ENCODE measurements around the gene HOXD4. TPM values are rescaled to one million over a fixed set of nuclear protein-coding genes. Genes with fewer than 3 reads are reported as not detected.

Gene HOXD4
- 0.09 TPM for total RNA-seq
- 1.0 TPM for polyA plus RNA-seq
- long read RNA-seq, donor 1, result 0 reads
- long read RNA-seq, donor 2, partial matches to known transcripts, result 0 of 2 reads
- long read RNA-seq, donor 2, other reads (novel, unspliced or antisense), result 0 of 2 reads
- long read RNA-seq, donor 3, result 0 reads
- long read RNA-seq, donor 4, result 0 reads
- long read RNA-seq, donor 5, transcript HOXD4-201 (2 exons, 1,464 nt), result major isoform, 9 of 9 reads
- long read RNA-seq, donor 5, partial matches to known transcripts, result 0 of 9 reads
- long read RNA-seq, donor 5, other reads (novel, unspliced or antisense), result 0 of 9 reads
- long read RNA-seq, donor 6, result 0 reads
- long read RNA-seq, donor 7, result 0 reads
- long read RNA-seq, donor 8, partial matches to known transcripts, result 0 of 1 reads
- long read RNA-seq, donor 8, other reads (novel, unspliced or antisense), result 0 of 1 reads
- long read RNA-seq, donor 9, result 0 reads
- long read RNA-seq, donor 10, partial matches to known transcripts, result 0 of 1 reads
- long read RNA-seq, donor 10, other reads (novel, unspliced or antisense), result 0 of 1 reads

- 5% methylated on average over 55 of the region's 55 CpGs for WGBS
- peaks cover 0 to 15% of the 10 kb centered on the region in 2 donors for H3K9me3 ChIP-seq (ENCODE audit: control insufficient read depth in 2 of 2, insufficient read depth in 1 of 2, low read length in 1 of 2)
- no peaks in the 10 kb centered on the region for H3K36me3 ChIP-seq (ENCODE audit: control insufficient read depth in 2 of 2, insufficient read depth in 2 of 2, low read length in 1 of 2)
- H3K4me1 ChIP-seq (ENCODE audit: control insufficient read depth in 2 of 2, insufficient read depth in 2 of 2, low read length in 2 of 2), result no peaks in the 10 kb centered on the region
- peaks cover 96 to 100% of the 10 kb centered on the region in 2 donors for H3K27me3 ChIP-seq (ENCODE audit: control insufficient read depth in 2 of 2, insufficient read depth in 1 of 2, low read length in 1 of 2)
- H3K4me3 ChIP-seq (ENCODE audit: low read length in 2 of 2), result no peak within 1 kb of the TSS
- DNase-seq (ENCODE audit: low read depth in 6 of 9, low spot score in 9 of 9), result no peak
- H3K27ac ChIP-seq (ENCODE audit: low read depth in 1 of 2, low read length in 1 of 2), result no peak within 1 kb of the TSS
These were observed at the start of gene HOXD4 for GRCh38 chr2:176151442-176152287. HOXD4 (plus strand) TSS chr2:176151550; CDS start chr2:176151634, 84 bp downstream.

GRCh38 chr2:176101842-176102241, 49.5 kb upstream of the HOXD4 start:
- H3K4me3 ChIP-seq (ENCODE audit: low read length in 2 of 2), result no peak overlapping the region
- no peak overlapping the region for H3K27ac ChIP-seq (ENCODE audit: low read depth in 1 of 2, low read length in 1 of 2)
- no peak for DNase-seq (ENCODE audit: low read depth in 6 of 9, low spot score in 9 of 9)
- 27% methylated on average over 5 of the region's 5 CpGs for WGBS
- H3K27me3 ChIP-seq (ENCODE audit: control insufficient read depth in 2 of 2, insufficient read depth in 1 of 2, low read length in 1 of 2), result peaks cover 92 to 100% of the 10 kb centered on the region in 2 donors
- peaks cover under 1 to 11% of the 10 kb centered on the region in 2 donors for H3K4me1 ChIP-seq (ENCODE audit: control insufficient read depth in 2 of 2, insufficient read depth in 2 of 2, low read length in 2 of 2)
- H3K36me3 ChIP-seq (ENCODE audit: control insufficient read depth in 2 of 2, insufficient read depth in 2 of 2, low read length in 1 of 2), result no peaks in the 10 kb centered on the region
- peaks cover 1 to 19% of the 10 kb centered on the region in 2 donors for H3K9me3 ChIP-seq (ENCODE audit: control insufficient read depth in 2 of 2, insufficient read depth in 1 of 2, low read length in 1 of 2)

DNA sequence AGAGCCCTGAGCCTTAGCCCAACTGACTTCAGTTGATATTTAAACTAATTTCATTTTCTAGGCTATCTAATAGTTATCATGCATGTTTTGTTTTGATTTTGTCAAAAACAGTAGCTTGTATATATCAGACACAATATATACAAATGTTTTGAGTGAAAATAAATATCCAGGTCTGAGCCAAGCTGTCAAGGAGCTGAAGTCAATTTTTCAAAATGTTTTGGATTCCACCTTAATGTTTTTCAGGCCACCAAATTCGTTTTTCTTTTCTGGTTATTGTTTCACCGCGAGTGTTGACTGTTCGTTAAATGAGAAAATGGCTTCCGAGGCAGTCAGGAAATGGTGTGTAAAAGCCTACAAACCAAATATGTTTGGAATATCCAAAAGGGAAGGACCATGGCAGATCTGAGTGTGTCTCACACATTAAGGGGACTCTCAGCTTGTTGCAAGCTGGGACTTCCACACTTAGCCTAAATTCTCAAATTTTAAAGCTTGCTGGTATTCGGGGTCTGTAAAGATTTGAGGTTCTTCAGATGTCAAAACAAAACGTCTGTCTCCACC, 49.0 kb upstream of the HOXD4 start:
- no peaks in the 10 kb centered on the region for H3K36me3 ChIP-seq (ENCODE audit: control insufficient read depth in 2 of 2, insufficient read depth in 2 of 2, low read length in 1 of 2)
- H3K27me3 ChIP-seq (ENCODE audit: control insufficient read depth in 2 of 2, insufficient read depth in 1 of 2, low read length in 1 of 2), result peaks cover 92 to 100% of the 10 kb centered on the region in 2 donors
- peaks cover 1 to 16% of the 10 kb centered on the region in 2 donors for H3K9me3 ChIP-seq (ENCODE audit: control insufficient read depth in 2 of 2, insufficient read depth in 1 of 2, low read length in 1 of 2)
- H3K27ac ChIP-seq (ENCODE audit: low read depth in 1 of 2, low read length in 1 of 2), result no peak overlapping the region
- H3K4me1 ChIP-seq (ENCODE audit: control insufficient read depth in 2 of 2, insufficient read depth in 2 of 2, low read length in 2 of 2), result peaks cover 0 to 8% of the 10 kb centered on the region in 2 donors
- 13% methylated on average over 7 of the region's 7 CpGs for WGBS
- H3K4me3 ChIP-seq (ENCODE audit: low read length in 2 of 2), result no peak overlapping the region
- no peak for DNase-seq (ENCODE audit: low read depth in 6 of 9, low spot score in 9 of 9)

DNA sequence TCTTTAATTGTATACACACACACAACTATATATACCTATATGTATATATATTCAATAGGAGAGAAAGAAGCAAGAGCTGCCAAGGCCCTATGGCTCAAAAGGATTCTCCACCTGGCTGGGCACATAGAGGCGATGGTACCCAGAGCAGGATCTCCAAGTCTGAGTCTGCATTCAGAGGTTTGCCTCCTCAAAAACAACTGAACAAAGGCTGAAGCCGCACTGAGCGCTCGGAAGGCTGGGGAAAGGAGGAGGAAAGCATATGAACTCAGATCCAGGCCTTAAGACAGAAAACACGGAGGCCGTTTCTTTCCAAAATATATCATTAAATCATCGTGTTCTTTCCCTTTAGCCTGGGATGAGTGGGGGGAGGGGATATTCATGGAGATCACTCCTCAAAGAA, 48.2 kb upstream of the HOXD4 start:
- no peak overlapping the region for H3K4me3 ChIP-seq (ENCODE audit: low read length in 2 of 2)
- WGBS, result 24% methylated on average over 7 of the region's 7 CpGs
- H3K27ac ChIP-seq (ENCODE audit: low read depth in 1 of 2, low read length in 1 of 2), result no peak overlapping the region
- peaks cover 0 to 3% of the 10 kb centered on the region in 2 donors for H3K4me1 ChIP-seq (ENCODE audit: control insufficient read depth in 2 of 2, insufficient read depth in 2 of 2, low read length in 2 of 2)
- no peaks in the 10 kb centered on the region for H3K36me3 ChIP-seq (ENCODE audit: control insufficient read depth in 2 of 2, insufficient read depth in 2 of 2, low read length in 1 of 2)
- no peak for DNase-seq (ENCODE audit: low read depth in 6 of 9, low spot score in 9 of 9)
- H3K27me3 ChIP-seq (ENCODE audit: control insufficient read depth in 2 of 2, insufficient read depth in 1 of 2, low read length in 1 of 2), result peaks cover 92 to 98% of the 10 kb centered on the region in 2 donors
- peaks cover 1 to 13% of the 10 kb centered on the region in 2 donors for H3K9me3 ChIP-seq (ENCODE audit: control insufficient read depth in 2 of 2, insufficient read depth in 1 of 2, low read length in 1 of 2)

GRCh38 chr2:176103742-176104315, 47.5 kb upstream of the HOXD4 start:
- H3K27me3 ChIP-seq (ENCODE audit: control insufficient read depth in 2 of 2, insufficient read depth in 1 of 2, low read length in 1 of 2), result peaks cover 92 to 98% of the 10 kb centered on the region in 2 donors
- DNase-seq (ENCODE audit: low read depth in 6 of 9, low spot score in 9 of 9), result no peak

DNA sequence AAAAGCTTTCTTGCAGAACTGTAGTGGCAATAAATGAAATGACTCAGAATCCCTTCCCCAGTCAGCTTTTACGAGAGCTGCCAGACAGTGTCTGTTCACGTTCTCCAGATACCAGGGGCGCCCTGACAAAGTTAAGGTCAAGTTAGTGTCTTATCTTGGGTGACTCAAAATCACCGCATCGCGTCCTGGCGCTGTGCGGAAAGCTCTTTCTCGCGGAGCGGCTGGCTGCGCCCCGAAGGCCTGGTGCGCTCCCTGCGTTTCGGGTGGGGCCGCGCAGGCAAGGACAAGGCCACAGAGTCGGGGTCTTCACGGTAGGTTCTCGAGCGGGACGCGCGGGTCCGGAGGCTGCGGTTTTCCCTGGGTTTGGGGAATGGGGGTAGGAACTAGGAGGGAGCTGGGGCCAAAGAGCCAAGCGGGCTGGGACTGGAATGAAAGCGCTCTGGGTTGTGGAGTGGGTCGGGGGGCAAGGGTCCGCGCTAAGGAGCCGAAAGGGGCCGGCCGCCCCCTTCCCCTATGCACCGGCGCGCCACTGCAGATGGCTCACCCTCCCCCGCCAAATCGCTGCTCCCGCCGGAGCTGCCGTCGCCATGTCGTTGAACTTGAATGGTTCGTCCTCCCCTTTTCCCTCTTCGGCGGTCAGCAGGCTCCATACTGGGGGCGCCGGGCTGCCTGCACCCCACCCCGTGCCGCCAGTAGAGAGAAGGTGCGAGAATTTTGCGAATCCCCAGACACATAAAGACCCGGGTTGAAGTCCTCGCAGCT, 46.9 kb upstream of the HOXD4 start:
- DNase-seq (ENCODE audit: low read depth in 6 of 9, low spot score in 9 of 9), result no peak
- Histone ChIP-seq H3K4me1 (ENCODE audit: control insufficient read depth in 2 of 2, insufficient read depth in 2 of 2, low read length in 2 of 2) (peaks cover 0 to 3% of the 10 kb centered on the region in 2 donors), H3K27me3 (ENCODE audit: control insufficient read depth in 2 of 2, insufficient read depth in 1 of 2, low read length in 1 of 2) (peaks cover 92 to 98% of the 10 kb centered on the region in 2 donors), H3K36me3 (ENCODE audit: control insufficient read depth in 2 of 2, insufficient read depth in 2 of 2, low read length in 1 of 2) (no peaks in the 10 kb centered on the region), H3K9me3 (ENCODE audit: control insufficient read depth in 2 of 2, insufficient read depth in 1 of 2, low read length in 1 of 2) (peaks cover 1 to 13% of the 10 kb centered on the region in 2 donors), H3K4me3 (ENCODE audit: low read length in 2 of 2) (no peak overlapping the region), H3K27ac (ENCODE audit: low read depth in 1 of 2, low read length in 1 of 2) (no peak overlapping the region)
- 7% methylated on average over 56 of the region's 56 CpGs for WGBS

More at GRCh38 chr2:176103742-176104315, 47.5 kb upstream of the HOXD4 start:
- 9% methylated on average over 17 of the region's 17 CpGs for WGBS
- Histone ChIP-seq H3K9me3 (ENCODE audit: control insufficient read depth in 2 of 2, insufficient read depth in 1 of 2, low read length in 1 of 2) (peaks cover 1 to 13% of the 10 kb centered on the region in 2 donors), H3K36me3 (ENCODE audit: control insufficient read depth in 2 of 2, insufficient read depth in 2 of 2, low read length in 1 of 2) (no peaks in the 10 kb centered on the region), H3K4me1 (ENCODE audit: control insufficient read depth in 2 of 2, insufficient read depth in 2 of 2, low read length in 2 of 2) (peaks cover 0 to 3% of the 10 kb centered on the region in 2 donors), H3K4me3 (ENCODE audit: low read length in 2 of 2) (no peak overlapping the region), H3K27ac (ENCODE audit: low read depth in 1 of 2, low read length in 1 of 2) (no peak overlapping the region)

- Histone ChIP-seq H3K36me3 (ENCODE audit: control insufficient read depth in 2 of 2, insufficient read depth in 2 of 2, low read length in 1 of 2) (no peaks in the 10 kb centered on the region), H3K4me1 (ENCODE audit: control insufficient read depth in 2 of 2, insufficient read depth in 2 of 2, low read length in 2 of 2) (peaks cover 0 to 3% of the 10 kb centered on the region in 2 donors), H3K27me3 (ENCODE audit: control insufficient read depth in 2 of 2, insufficient read depth in 1 of 2, low read length in 1 of 2) (peaks cover 91 to 98% of the 10 kb centered on the region in 2 donors), H3K9me3 (ENCODE audit: control insufficient read depth in 2 of 2, insufficient read depth in 1 of 2, low read length in 1 of 2) (peaks cover 0 to 9% of the 10 kb centered on the region in 2 donors), H3K27ac (ENCODE audit: low read depth in 1 of 2, low read length in 1 of 2) (no peak overlapping the region), H3K4me3 (ENCODE audit: low read length in 2 of 2) (no peak overlapping the region)
- 11% methylated on average over 25 of the region's 25 CpGs for WGBS
- DNase-seq (ENCODE audit: low read depth in 6 of 9, low spot score in 9 of 9), result no peak
These were observed 46.1 kb upstream of the HOXD4 start for GRCh38 chr2:176105078-176105729.

Measured in thymus (tissue), 14 donors.